SJSA1 (cell line): Measurements from ENCODE around the gene APP. TPM values are rescaled to one million over a fixed set of nuclear protein-coding genes. Genes with fewer than 3 reads are reported as not detected.

Experiments used
- DNase-seq, 2 experiments: peaks; one replicate each; pipeline ENCODE4 v3.0.0-alpha.2; 2015 to 2020; ENCODE audit warnings: low spot score in 2 of 2, low read depth in 1 of 2
- H3K27ac ChIP-seq: fragments of 250-450 bp; sonication (Bioruptor Pico); 2 replicates; pipeline ENCODE4 v1.5.1; 2020; ENCODE audit warnings: mild to moderate bottlenecking, moderate library complexity
- H3K27me3 ChIP-seq: fragments of 250-450 bp; sonication (Bioruptor Pico); replicated peaks from 2 replicates; pipeline ENCODE4 v1.5.1; 2020; ENCODE audit warnings: mild to moderate bottlenecking, moderate library complexity
- H3K36me3 ChIP-seq: fragments of 250-450 bp; sonication (Bioruptor Pico); 2 replicates; pipeline ENCODE4 v1.5.1; 2020; ENCODE audit warnings: mild to moderate bottlenecking
- H3K4me1 ChIP-seq: fragments of 250-450 bp; sonication (Bioruptor Pico); replicated peaks from 2 replicates; pipeline ENCODE4 v1.6.1; 2021; ENCODE audit warnings: mild to moderate bottlenecking
- H3K4me3 ChIP-seq: fragments of 250-450 bp; sonication (Bioruptor Pico); 2 replicates; pipeline ENCODE4 v1.5.1; 2020; ENCODE audit warnings: mild to moderate bottlenecking
- H3K9me3 ChIP-seq: fragments of 250-450 bp; sonication (Bioruptor Pico); replicated peaks from 2 replicates; pipeline ENCODE4 v1.5.1; 2020; ENCODE audit warnings: mild to moderate bottlenecking
- total RNA-seq: library from RNA; depleted of rRNA; stranded (reverse); fragments of >200 nt; shearing (Covaris generic); gene quantifications from 2 replicates; pipeline ENCODE4 v1.2.3, GENCODE V29; 2014

The APP gene
- total RNA-seq, 1 experiment from 2014 or later = 221 TPM

DNA sequence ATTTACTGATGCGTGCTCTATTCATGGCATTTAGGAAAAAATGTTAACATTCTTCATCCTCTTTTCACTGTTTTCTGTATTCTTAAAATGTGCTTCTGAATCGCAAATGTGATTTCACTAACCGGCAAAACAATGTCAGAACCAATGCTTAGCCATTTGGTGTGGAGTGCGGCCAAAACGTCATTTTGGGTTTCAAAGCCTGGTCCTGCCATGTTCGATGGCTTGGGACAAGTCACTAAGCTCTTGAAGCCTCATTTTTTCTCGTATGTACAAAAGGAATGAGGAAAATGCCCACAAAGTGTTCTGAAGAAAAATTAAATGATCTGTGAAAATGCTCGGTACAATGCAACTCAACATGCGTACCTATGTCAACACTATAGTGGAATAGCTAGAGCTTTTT lies 175.3 kb downstream of the APP start:
- Histone ChIP-seq H3K27ac (no peak overlapping the region), H3K9me3 (no peaks in the 10 kb centered on the region), H3K4me1 (no peaks in the 10 kb centered on the region), H3K4me3 (no peak overlapping the region), H3K36me3 (peaks cover 7% of the 10 kb centered on the region), H3K27me3 (no peaks in the 10 kb centered on the region)
- no peak for DNase-seq

DNA sequence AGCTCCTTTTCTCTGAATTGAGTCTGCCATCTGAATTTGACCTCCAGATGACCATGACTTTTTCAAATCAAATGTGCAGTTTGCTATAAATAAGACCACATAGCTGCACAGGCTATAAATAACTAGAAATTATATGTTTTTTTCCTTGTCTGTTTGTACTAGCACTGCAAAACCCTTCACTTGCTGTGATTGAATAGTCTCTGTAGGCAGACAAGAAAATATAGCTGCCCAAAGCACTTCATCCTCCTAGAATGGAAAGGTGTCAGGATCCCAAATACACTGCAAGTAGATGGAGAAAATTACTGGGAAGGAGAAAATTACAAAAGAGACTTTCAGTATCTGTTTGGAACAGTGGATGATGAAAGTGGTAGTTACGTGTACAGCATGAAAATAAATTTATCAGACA lies 175.8 kb downstream of the APP start:
- Histone ChIP-seq H3K9me3 (no peaks in the 10 kb centered on the region), H3K27me3 (no peaks in the 10 kb centered on the region), H3K36me3 (peaks cover 7% of the 10 kb centered on the region), H3K4me1 (no peaks in the 10 kb centered on the region), H3K4me3 (no peak overlapping the region), H3K27ac (no peak overlapping the region)
- no peak for DNase-seq

DNA sequence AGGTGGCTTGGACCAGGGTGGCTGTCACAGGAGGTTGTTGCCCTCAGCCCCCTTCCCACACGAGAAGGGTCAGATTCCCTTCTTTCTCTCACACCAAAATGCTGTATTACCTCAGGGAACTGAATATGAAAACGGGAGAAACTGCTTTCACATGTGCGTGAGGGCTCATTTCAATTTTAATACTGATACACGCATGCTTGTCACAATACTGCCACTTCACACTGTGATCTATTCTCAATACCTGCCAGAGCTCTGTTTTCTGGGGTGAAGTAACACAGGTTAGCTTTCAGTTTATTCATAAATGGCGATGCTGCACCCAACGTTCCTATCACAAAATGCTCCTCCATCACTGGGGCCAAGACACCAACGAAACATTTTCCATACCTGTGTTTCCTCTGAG lies 181.8 kb downstream of the APP start:
- no peak overlapping the region for H3K4me3 ChIP-seq
- no peaks in the 10 kb centered on the region for H3K27me3 ChIP-seq
- no peak overlapping the region for H3K27ac ChIP-seq
- DNase-seq = no peak
- peaks cover 6% of the 10 kb centered on the region for H3K36me3 ChIP-seq
- H3K9me3 ChIP-seq = no peaks in the 10 kb centered on the region
- H3K4me1 ChIP-seq = 0 out of 2 replicates have a peak, but pooled peaks cover 3% of the 10 kb centered on the region

DNA sequence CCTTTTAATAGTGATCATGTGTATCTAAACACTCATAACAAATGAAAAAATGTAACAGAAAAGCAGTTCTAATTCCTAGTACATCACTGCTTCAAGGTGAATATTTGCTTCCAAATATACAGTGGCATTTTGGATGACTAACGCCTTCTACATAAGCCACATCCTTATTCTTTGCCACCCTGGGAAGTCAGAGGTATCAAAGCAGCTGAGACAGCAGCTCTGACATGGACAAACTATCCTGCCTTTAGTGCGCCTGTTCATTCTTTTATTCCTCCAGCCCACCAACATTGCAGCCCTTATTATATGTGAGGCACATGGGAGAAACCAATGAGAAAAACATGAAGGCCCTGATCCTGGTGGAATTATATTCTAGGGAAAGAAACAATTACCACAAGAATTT lies 183.0 kb downstream of the APP start:
- no peaks in the 10 kb centered on the region for H3K27me3 ChIP-seq
- H3K27ac ChIP-seq = no peak overlapping the region
- no peak for DNase-seq
- 0 out of 2 replicates have a peak, but pooled peaks cover 3% of the 10 kb centered on the region for H3K4me1 ChIP-seq
- peaks cover 8% of the 10 kb centered on the region for H3K36me3 ChIP-seq
- H3K4me3 ChIP-seq = no peak overlapping the region
- no peaks in the 10 kb centered on the region for H3K9me3 ChIP-seq

DNA sequence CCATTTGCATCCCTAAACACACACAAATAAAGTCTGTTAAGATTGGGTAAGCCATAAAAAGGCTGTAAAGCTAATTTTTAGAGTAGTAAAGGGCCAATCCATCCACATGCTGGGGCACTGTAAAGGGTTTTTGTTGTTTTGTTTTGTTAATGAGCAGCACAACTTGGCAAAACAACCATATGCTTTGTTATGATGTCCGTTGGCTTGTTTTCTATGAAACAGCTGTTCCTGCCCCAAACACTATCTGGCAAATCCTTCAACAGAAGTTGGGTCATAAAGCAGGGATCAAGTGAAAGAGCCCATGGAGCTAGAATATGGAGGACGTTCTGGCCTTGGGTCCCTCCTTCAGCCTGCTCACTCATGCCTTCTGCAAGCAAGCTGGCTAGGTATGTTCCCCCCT lies 183.6 kb downstream of the APP start:
- Histone ChIP-seq H3K36me3 (peaks cover 10% of the 10 kb centered on the region), H3K4me1 (0 out of 2 replicates have a peak, but pooled peaks cover 3% of the 10 kb centered on the region), H3K9me3 (no peaks in the 10 kb centered on the region), H3K27me3 (no peaks in the 10 kb centered on the region), H3K27ac (no peak overlapping the region), H3K4me3 (no peak overlapping the region)
- DNase-seq = no peak

DNA sequence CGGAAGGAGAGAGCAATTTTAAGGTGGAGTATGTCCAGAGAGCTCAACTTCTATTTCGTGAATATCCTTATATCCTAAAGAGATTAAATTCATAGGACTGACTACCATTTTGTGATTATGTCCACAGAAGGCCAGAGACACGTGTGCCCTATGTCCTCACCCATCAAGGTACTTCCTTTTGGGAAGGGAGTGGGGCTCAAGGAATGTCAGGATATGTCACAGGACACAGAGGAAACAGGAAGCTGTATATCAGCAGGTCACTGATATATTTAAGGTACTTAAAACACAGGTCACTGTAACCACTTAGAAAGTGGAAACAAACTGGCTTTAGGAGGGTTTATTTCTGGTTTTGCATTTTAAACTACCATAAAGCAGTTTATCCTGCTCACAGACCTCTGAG lies 184.6 kb downstream of the APP start:
- DNase-seq = no peak
- H3K27ac ChIP-seq = no peak overlapping the region
- 0 out of 2 replicates have a peak, but pooled peaks cover 3% of the 10 kb centered on the region for H3K4me1 ChIP-seq
- no peak overlapping the region for H3K4me3 ChIP-seq
- H3K36me3 ChIP-seq = peaks cover 8% of the 10 kb centered on the region
- no peaks in the 10 kb centered on the region for H3K9me3 ChIP-seq
- H3K27me3 ChIP-seq = no peaks in the 10 kb centered on the region

DNA sequence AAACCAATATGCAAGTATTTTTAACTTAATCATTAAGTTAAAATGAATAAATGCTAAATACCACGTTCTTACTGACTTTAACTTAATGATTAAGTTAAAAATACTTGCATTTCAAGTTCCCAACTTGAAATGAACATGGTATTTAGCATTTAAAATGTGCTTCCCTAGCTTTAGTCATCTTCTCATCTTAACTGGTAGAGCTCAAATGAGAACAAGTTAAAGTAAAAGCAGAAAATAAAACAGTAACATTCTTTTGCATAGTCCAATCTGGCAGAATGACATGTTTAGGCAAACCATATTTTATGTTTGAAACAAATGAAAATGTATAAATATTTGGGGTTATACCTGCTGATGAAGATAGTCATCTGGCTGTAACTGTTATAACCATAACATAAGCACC lies 186.0 kb downstream of the APP start:
- Histone ChIP-seq H3K36me3 (peaks cover 17% of the 10 kb centered on the region), H3K27ac (no peak overlapping the region), H3K9me3 (no peaks in the 10 kb centered on the region), H3K4me1 (0 out of 2 replicates have a peak, but pooled peaks cover 3% of the 10 kb centered on the region), H3K4me3 (no peak overlapping the region), H3K27me3 (no peaks in the 10 kb centered on the region)
- DNase-seq = no peak

DNA sequence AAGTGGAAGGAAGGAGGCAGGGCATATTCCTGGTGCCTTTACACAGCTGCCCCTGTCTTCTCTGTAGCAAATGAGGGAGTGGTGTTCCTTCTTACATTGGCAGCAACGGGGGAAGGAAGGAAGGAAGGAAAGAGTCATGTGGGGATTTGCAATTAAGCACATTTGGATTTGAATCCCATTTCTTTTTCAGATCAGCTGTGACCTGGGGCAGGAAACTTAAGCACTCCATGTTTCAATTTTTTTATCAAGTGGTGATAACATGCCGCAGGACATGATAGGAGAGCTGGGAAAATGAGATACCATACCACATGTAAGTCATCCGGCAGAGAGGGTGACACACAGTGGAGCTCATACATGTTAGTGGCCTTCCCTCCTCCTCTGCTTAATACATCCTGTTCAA lies 186.8 kb downstream of the APP start:
- Histone ChIP-seq H3K4me1 (0 out of 2 replicates have a peak, but pooled peaks cover 3% of the 10 kb centered on the region), H3K36me3 (peaks cover 13% of the 10 kb centered on the region), H3K27me3 (no peaks in the 10 kb centered on the region), H3K9me3 (no peaks in the 10 kb centered on the region), H3K4me3 (no peak overlapping the region), H3K27ac (no peak overlapping the region)
- no peak for DNase-seq

DNA sequence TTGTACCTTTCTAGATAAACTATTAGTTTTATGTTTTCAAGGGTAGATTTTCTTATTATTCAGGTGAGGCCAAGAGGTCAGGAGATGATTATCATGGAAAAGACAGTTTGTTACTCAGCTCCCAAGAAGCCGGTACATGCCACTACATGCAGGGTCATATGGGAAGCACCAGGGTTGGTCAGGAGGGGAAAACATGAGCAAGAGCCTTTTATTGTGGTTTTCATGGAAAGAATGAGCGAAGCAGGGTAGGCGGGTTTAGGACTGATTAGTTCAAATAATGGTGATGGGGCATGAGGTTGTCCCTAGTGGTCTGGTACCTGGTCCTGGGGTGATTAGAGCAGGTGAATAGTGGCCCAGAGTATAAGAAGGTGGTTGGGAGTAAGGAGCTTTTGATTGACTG lies 189.9 kb downstream of the APP start:
- H3K4me3 ChIP-seq = no peak overlapping the region
- H3K27ac ChIP-seq = no peak overlapping the region
- peaks cover 27% of the 10 kb centered on the region for H3K36me3 ChIP-seq
- no peaks in the 10 kb centered on the region for H3K4me1 ChIP-seq
- no peaks in the 10 kb centered on the region for H3K9me3 ChIP-seq
- H3K27me3 ChIP-seq = no peaks in the 10 kb centered on the region
- no peak for DNase-seq

DNA sequence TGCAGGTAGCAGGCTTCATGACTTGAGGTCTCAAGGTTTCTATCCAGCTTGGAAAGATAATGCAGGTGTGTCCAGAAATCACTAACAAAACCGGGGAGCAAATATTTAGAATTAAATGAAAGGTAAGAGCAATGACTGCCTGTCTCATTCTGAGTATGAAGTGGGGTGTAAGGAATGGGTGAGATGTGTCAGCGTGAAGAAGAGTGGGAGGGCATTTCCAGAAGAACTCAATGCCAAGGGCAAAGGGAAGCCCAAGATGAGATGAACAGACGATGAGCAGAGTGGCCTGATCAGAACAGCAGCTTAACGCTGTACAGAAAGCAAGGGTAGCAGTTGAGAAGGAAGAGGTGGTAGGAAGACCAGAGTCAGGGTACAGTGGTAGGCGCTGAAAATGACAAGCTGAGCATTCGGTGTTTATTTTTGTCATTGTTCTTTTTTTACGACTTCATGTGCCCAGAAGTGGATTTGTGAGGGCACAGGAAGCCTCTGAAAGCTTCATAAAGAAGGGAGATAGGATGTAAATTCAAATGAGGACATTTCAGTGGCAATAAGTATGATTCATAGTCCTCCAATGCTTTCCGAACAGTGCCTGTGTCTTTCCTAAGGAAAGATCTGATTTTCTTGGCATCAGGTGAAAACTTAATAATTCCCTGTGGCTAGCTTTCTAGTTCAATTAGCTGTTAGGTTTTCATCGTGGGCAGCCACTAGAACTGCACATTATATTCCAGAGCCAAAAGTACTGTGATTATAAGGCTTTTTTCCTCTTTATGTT lies 190.5 kb downstream of the APP start:
- no peak for DNase-seq
- H3K4me1 ChIP-seq = no peaks in the 10 kb centered on the region
- no peak overlapping the region for H3K4me3 ChIP-seq
- H3K36me3 ChIP-seq = peaks cover 34% of the 10 kb centered on the region
- H3K27me3 ChIP-seq = no peaks in the 10 kb centered on the region
- H3K27ac ChIP-seq = no peak overlapping the region
- no peaks in the 10 kb centered on the region for H3K9me3 ChIP-seq

DNA sequence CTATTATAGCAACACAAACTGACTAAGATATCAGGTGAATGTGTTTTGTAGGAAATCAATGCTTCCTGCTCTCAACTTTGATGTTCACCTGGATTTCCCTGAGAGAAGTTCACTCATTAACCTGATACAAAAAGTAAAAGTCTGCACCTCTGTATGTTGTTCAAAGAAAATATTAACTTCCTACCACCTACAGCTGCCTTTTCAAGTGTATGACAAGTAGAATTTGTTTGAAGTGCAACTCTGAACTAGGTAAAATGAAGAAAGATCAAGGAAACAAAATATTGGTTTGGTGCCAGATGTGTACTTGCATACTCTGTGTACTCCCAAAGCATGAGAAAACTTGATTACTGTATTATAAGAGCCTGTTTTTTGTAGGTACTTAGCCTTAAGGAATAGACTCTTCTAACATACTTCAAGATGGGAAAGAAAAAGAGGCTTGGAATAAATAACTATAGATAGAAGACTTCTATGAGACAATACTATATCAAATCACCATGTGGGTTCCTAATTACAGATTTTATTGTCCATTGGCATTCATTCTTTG lies 193.4 kb downstream of the APP start:
- Histone ChIP-seq H3K36me3 (peaks cover 54% of the 10 kb centered on the region), H3K4me3 (no peak overlapping the region), H3K27ac (no peak overlapping the region), H3K9me3 (no peaks in the 10 kb centered on the region), H3K27me3 (no peaks in the 10 kb centered on the region), H3K4me1 (no peaks in the 10 kb centered on the region)
- DNase-seq = no peak

DNA sequence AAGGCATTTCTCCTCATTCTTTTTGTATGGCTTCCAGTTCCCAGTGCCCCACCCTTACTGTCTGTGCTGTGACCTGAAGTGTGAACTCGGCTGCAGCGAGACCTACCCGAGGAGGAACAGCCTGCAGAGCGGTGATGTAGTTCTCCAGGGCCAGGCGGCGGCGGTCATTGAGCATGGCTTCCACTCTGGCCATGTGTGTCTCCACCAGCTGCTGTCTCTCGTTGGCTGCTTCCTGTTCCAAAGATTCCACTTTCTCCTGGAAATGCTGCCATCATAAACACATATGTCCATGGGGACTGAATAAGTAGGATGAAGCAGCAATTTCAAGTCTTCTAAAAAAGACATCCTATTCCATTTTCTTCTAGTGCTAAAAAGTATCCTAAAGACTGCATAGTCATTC lies 195.6 kb downstream of the APP start:
- DNase-seq = no peak
- H3K36me3 ChIP-seq = peaks cover 62% of the 10 kb centered on the region
- peaks cover 3% of the 10 kb centered on the region; the same call in 1 of the 2 replicates for H3K9me3 ChIP-seq
- H3K4me3 ChIP-seq = no peak overlapping the region
- no peaks in the 10 kb centered on the region for H3K4me1 ChIP-seq
- H3K27ac ChIP-seq = no peak overlapping the region
- H3K27me3 ChIP-seq = no peaks in the 10 kb centered on the region

DNA sequence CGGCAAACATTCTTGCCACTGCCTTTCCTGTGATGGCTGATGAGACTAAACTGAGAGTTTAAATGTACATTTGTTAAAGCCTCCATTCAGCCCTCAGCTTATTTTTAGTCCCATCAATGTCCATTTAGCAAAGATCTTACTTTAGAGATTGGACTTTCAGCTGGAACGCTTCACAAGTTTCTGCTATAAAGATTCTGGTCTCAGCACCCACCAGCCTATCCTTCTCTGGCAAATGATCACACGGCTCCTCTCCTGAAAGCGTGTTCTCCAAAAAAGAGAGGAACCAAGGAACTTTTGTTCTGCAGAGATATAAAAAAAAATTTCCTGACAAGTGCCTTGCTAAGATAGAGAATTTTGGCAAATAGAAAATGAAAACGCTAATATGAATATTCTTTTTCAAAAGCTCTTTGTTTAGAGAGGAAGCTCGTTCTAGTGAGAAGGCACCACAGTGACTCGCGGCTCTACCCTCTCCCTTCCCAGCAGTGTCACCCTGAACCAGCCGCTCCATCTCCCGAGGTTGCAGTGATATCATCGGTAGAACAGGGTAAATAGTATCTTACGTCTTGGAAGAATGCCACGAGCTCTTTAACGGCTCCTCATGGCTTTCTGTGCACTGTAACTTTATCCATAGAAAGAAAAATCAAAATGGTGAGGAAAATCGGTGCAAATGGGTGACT lies 200.2 kb downstream of the APP start:
- H3K27ac ChIP-seq = no peak overlapping the region
- DNase-seq = no peak
- H3K4me1 ChIP-seq = no peaks in the 10 kb centered on the region
- H3K9me3 ChIP-seq = peaks cover 3% of the 10 kb centered on the region; the same call in 1 of the 2 replicates
- H3K36me3 ChIP-seq = peaks cover 45% of the 10 kb centered on the region
- H3K27me3 ChIP-seq = no peaks in the 10 kb centered on the region
- H3K4me3 ChIP-seq = no peak overlapping the region

DNA sequence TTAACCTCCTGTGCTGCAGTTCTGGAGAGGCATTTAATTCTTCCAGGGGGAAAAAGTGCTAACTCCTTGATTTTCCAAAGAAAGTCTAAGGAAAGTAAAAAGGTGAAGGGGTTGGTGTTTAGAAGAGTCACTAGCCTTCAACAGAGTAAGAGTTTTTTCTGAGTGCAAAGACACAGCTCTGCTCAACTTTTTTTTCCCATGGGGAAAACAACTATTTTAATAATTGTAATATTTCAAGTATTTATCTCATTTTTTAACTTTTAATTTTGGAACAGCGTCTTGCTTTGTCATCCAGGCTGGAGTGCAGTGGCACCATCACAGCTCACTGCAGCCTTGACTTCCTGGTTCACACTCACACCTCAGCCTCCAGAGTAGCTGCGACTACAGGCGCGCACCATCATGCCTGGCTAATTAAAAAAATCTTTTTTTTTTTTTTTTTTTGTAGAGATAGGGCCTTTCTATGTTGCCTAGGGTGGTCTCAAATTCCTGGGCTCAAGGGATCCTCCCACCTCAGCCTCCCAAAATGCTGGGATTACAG lies 202.6 kb downstream of the APP start:
- H3K27ac ChIP-seq = no peak overlapping the region
- peaks cover 33% of the 10 kb centered on the region for H3K36me3 ChIP-seq
- DNase-seq = no peak
- H3K9me3 ChIP-seq = peaks cover 3% of the 10 kb centered on the region; the same call in 1 of the 2 replicates
- peaks cover 8% of the 10 kb centered on the region; the same call in 1 of the 2 replicates for H3K4me1 ChIP-seq
- no peak overlapping the region for H3K4me3 ChIP-seq
- H3K27me3 ChIP-seq = no peaks in the 10 kb centered on the region
